AG08396 (cell line): ENCODE results near the gene CD9.

Experiments
- DNase-seq: peaks from one replicate; pipeline ENCODE4 v3.0.0; 2012; ENCODE audit warnings: low spot score, mixed read lengths

The CD9 gene

GRCh38 chr12:6275928-6276887, 76.0 kb downstream of the CD9 start:
- no peak for DNase-seq

GRCh38 chr12:6276956-6277620, 76.9 kb downstream of the CD9 start:
- DNase-seq = no peak

- DNase-seq = no peak
Observed at GRCh38 chr12:6277982-6278438, 77.8 kb downstream of the CD9 start.

GRCh38 chr12:6278439-6279255, 78.4 kb downstream of the CD9 start:
- peak; percentile 95 for DNase-seq

- DNase-seq = no peak
Observed at GRCh38 chr12:6279256-6279628, 79.0 kb downstream of the CD9 start.

- DNase-seq = no peak
Observed at GRCh38 chr12:6279631-6280030, 79.4 kb downstream of the CD9 start.

GRCh38 chr12:6280053-6280469, 79.9 kb downstream of the CD9 start:
- DNase-seq = peak; percentile 85

GRCh38 chr12:6280672-6281071, 80.5 kb downstream of the CD9 start:
- DNase-seq = no peak

- DNase-seq = no peak
Observed at GRCh38 chr12:6281081-6281809, 81.0 kb downstream of the CD9 start.

GRCh38 chr12:6282453-6282840, 82.2 kb downstream of the CD9 start:
- no peak for DNase-seq

GRCh38 chr12:6284273-6284672, 84.1 kb downstream of the CD9 start:
- DNase-seq = no peak

GRCh38 chr12:6285063-6285477, 84.9 kb downstream of the CD9 start:
- peak; percentile 84 for DNase-seq

GRCh38 chr12:6285532-6286306, 85.5 kb downstream of the CD9 start:
- DNase-seq = no peak
